OCI-LY7 (cell line): ENCODE measurements around the gene LTB4R.

Experiments used
- EZH2phosphoT487 ChIP-seq: fragments of 200-600 bp; sonication (generic); IDR thresholded peaks from 2 replicates; pipeline ENCODE4 v1.6.1; 2018; ENCODE audit warnings: low read depth, borderline replicate concordance, mild to moderate bottlenecking, mixed run types, antibody characterized with exemption, low read length, moderate library complexity, mixed read lengths
- TF ChIP-seq, protein P1 (sequence below): fragments of 200-600 bp; sonication (generic); conservative IDR thresholded peaks from 2 replicates; pipeline ENCODE4 v1.5.1; 2014; ENCODE audit warnings: mild to moderate bottlenecking, antibody characterized with exemption, low read length, moderate library complexity, mixed read lengths

DNA sequence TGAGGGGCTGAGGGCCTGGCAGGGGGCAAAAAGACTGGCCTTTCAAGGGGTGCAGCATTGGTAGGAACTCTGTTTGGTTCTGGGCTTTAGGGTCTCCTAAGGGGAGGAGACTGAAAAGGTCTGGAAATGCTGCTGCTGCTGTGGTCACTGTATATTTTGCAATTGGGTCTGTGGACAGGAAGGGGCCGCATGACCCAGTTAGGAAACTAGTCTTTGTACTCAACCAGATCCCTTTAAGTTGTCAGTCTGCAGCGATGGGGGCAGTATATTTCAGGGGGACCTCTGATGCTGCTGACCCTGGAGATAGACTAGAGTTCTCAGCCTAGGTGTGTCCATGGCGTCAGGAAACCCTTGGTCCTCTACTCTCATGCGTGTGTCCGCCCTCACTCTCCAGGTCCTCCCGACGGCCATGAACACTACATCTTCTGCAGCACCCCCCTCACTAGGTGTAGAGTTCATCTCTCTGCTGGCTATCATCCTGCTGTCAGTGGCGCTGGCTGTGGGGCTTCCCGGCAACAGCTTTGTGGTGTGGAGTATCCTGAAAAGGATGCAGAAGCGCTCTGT lies 4.0 kb downstream of the LTB4R start:
- TF ChIP-seq, protein P1, sequence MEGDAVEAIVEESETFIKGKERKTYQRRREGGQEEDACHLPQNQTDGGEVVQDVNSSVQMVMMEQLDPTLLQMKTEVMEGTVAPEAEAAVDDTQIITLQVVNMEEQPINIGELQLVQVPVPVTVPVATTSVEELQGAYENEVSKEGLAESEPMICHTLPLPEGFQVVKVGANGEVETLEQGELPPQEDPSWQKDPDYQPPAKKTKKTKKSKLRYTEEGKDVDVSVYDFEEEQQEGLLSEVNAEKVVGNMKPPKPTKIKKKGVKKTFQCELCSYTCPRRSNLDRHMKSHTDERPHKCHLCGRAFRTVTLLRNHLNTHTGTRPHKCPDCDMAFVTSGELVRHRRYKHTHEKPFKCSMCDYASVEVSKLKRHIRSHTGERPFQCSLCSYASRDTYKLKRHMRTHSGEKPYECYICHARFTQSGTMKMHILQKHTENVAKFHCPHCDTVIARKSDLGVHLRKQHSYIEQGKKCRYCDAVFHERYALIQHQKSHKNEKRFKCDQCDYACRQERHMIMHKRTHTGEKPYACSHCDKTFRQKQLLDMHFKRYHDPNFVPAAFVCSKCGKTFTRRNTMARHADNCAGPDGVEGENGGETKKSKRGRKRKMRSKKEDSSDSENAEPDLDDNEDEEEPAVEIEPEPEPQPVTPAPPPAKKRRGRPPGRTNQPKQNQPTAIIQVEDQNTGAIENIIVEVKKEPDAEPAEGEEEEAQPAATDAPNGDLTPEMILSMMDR: no peak
- no peak for TF ChIP-seq EZH2phosphoT487
